NCI-H1436 treated with DMSO at 0.1 percent for 48 hours (cell line): ENCODE measurements around the gene CHCHD6.

ENCODE experiments used
- DNase-seq: peaks from one replicate; lab custom pipeline; 2025; lab: John Stamatoyannopoulos, UW

CHCHD6 gene

GRCh38 chr3:126743350-126743749 is 39.3 kb downstream of the CHCHD6 start:
- no peak for DNase-seq

DNA sequence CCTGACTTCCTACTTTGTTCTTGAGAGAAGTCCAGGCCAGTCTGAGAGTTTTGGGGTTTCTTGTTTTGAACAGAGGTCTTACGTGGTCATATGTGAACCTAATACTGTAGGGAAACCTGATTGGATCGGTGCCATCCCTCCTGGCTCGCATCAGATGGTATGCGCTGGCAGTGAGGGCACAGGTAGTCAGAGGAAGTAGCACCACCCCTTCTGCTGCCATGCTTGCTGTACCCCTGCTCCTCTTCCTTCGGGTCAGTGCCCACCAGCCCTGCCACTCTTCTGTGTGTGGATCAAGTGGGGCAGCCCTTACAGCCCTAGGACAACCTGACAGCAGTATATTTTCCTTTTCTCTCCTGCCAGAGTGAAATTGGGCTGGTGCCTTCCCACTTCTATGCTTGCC is 39.7 kb downstream of the CHCHD6 start:
- no peak for DNase-seq

DNA sequence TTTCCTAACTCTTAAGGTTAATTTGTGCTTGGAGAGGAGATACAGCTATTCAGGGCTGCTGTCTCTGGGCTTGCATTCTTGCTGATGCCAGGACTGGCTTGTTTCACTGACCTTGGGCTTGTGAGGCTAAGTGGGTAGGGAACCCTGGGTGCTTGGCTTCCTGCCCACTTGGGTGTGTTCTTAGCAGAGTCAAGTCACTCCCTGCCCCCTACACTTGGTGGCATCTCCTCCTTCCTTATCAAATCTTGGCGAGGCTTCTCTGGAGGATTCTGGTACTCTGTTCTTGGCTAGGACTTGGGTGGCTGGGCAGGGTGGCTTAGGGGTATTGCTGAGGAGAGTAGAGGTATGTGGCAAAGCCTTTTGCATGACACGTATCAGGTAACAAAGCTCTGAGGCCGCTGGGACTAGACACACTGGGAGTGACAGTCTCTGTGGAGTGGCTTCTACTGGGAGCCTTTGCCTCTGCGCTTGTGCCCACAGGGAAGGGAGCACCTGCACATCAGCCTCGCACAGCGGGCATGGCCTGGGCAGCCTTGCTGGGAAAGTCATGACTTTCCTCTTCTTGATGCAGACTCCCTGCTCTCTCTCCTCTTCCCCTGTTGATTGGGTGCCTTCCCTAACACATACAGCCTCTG is 41.8 kb downstream of the CHCHD6 start:
- DNase-seq: no peak

- no peak for DNase-seq
Measured at GRCh38 chr3:126746395-126747177, 42.5 kb downstream of the CHCHD6 start.

DNA sequence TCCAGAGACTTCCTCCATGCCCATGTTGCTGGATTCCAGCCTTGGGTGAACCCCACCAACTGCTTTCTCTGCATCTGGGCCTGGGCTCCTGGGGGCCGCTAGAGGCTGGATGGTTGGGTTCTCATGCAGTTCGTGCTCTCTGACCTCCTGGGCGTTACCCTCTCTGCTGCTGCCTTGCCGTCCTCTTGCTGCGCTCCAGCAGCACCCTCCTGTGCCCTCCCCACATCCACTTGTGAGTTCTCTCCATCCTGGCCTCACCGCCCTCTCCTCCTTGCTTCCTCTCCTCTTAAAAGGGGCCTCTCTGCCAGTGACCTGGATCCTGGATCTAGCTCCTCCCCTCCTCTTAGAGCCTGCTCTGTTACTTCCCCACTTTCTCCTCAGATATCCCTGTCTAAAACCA is 43.7 kb downstream of the CHCHD6 start:
- no peak for DNase-seq

DNA sequence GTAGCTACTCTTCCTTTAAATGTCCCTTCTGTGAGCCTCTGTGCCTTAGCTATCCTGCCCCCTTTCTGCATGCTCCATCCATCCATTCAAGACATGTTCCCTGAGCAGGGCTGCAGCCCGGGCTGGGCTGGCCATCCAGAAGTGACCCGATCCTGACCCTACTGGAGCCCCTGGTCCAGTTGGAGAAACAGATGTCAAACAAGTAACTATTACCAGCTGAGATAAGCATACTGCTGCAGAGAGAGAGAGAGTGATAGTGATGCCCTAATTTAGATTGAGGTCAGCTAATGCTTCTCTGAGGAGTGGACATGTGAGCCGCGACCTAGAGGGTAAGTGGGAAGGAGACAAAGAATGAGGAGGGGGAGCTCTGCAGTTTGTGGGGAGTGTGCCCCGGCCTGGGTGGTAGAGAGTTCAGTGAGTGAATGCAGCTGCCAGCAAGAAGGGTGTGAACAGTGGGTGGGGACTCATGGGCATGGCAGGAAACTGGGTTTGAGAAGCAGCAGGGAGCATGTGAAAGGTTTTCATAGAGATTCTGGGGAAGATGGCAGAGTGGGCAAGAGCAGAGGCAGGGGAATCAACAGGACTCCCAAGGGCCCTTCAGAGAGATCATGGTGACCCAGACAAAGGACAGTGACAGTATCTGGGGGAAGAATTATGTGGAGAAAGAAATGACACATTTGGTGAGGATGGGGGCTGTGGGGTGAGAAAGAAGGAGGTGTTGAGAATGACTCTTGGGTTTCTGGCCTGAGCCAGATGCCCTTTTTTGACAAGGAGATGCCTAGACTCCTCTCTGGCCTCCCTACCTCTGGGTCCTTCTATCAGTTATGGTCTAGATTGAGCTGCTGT is 44.9 kb downstream of the CHCHD6 start:
- no peak for DNase-seq

DNA sequence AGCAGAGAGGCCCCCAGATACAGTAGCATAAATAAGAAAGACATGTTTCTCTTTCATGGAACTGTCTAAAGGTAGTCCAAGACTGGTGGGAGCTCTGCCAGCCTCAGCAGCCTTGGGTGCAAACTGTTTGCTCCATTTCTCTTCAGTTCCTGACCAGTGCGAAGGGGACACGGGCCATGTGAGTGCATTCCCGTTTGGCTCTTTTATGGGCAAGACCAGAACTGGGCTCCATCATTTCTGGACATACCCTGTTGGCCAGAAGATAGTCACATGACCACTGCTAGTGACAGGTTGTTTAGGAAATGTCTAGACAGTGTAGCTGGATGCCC is 45.5 kb downstream of the CHCHD6 start:
- no peak for DNase-seq

GRCh38 chr3:126749931-126750755 is 46.1 kb downstream of the CHCHD6 start:
- DNase-seq: no peak

DNA sequence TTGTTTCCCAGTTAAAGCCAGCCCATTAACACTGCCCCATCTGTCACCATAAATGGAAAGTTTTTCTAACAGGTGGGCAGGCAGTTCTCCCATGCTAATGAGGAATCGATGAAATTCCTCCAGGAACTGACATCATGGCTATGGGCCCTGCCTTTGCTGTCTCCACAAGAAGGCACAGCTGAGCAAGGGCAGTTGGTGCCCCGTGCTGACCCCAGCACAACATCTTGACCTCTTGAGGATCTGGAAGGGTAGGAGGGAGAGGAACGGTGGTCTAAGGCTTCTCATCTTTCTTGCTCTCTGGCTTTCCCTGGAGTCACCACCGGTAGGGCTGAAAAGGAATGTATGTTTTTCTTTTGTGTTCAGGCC is 46.7 kb downstream of the CHCHD6 start:
- DNase-seq: no peak

- DNase-seq: no peak
Measured at GRCh38 chr3:126751611-126752302, 47.7 kb downstream of the CHCHD6 start.

- DNase-seq: no peak
Measured at GRCh38 chr3:126752303-126753190, 48.5 kb downstream of the CHCHD6 start.

GRCh38 chr3:126753191-126754160 is 49.4 kb downstream of the CHCHD6 start:
- DNase-seq: no peak

- DNase-seq: no peak
Measured at GRCh38 chr3:126755866-126756265, 51.8 kb downstream of the CHCHD6 start.

DNA sequence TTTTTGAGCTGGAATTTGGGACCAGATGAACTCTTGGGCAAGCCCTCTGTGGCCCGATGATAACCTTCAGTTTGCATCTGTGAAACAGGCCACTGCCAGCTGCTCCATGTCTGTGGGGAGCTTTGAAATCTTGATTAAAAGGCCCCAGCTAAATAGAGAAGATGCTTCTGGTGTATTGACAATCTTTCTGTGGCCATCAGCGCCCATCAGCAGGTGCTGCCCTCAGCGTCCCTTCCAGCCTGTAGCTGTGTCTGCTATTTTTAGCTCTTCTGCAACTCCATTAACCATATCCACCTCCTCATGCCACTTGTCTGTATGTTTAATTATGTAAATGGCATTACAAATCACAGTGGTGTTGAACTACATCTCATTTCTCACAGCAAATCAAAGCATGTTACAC is 54.0 kb downstream of the CHCHD6 start:
- no peak for DNase-seq

DNA sequence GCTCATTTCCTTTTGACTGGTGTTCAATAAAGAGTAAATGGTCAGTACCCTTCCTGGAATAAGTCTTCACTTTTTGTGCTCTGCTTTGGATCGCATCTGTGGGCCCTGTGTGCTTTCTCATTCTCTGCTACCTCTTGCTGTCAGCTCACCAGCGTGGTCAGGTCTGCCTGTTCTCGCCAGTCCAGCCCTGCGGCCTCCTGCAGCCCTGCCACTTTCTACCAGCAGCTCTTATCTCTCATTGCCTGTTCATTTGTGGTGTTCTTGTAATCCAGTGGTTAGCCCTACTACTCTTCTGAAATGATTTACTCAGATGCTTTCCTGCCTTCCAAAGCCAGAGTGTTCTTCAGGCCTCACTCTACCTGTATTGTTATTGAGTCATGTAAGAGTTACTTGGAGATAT is 54.8 kb downstream of the CHCHD6 start:
- DNase-seq: no peak

- DNase-seq: no peak
Measured at GRCh38 chr3:126760541-126760940, 56.5 kb downstream of the CHCHD6 start.

- no peak for DNase-seq
Measured at GRCh38 chr3:126763035-126763434, 59.0 kb downstream of the CHCHD6 start.

DNA sequence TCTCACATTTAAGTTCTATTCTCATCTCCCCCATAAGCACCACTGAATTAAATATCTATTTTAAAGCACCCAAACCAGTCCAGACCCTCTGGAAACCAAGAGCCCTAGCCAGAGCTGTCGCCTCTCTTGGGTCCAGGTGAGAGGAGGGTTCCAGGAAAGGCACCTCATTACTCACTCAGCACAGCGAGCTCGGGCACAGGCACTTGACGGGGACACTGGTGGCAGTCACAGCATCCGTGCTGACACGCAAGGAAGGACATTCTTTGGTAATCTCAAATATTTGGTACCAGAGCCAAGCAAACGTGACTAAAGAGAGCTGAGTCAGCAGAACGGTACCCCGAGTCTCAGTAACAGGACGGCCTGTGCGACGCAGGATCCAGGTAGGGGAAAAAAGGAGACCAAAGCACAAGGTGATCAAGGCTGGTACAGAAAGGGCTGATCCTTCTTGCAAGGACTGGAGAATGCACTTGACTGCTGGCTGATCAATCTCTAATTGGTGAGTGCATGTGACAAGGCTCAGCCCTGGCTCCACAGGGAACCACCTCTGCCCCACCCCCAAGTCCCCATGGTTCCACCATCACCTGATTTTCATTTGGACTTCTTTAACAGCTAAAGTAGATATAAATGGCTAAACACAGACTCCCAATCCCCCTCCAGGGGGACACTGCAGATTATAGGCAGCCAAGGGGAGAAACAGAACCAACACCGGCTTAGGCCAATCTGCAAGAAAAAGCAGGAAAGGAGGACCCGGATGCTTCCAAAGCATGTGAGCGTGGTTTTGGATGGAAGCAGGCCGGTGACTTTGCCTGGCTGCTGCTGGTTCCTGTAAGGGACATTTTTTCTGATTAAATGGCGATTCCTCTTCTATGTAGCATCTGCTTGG is 61.4 kb downstream of the CHCHD6 start:
- DNase-seq: no peak
